CD4-positive, alpha-beta T cell treated with Interleukin-1 beta for 1 hour (primary cell): Measurements from ENCODE around the gene ARHGDIA.

Experiments
- DNase-seq, 2 donors: peaks; one replicate each; pipeline ENCODE4 v3.0.0-alpha.2; 2020 to 2022

The ARHGDIA gene

DNA sequence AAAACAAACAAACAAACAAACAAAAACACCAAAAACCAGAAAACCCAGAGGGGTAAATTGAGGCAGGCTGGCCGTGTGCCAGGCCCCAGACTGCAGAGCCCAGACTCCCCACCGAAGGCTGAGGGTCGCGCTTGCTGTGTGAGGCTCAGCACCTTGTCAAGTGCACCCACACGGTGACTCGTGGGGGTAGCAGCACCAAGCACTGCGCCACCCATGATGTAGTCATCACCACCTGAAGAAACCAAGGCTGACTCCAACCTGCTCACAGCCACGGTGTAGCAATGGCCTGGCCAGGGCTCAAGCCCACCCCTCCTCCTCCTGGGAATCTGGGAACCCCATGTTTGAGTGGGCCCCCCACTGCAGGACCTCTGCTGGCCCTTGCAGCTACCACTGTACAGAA lies 50.0 kb downstream of the ARHGDIA start:
- DNase-seq: no peak

DNA sequence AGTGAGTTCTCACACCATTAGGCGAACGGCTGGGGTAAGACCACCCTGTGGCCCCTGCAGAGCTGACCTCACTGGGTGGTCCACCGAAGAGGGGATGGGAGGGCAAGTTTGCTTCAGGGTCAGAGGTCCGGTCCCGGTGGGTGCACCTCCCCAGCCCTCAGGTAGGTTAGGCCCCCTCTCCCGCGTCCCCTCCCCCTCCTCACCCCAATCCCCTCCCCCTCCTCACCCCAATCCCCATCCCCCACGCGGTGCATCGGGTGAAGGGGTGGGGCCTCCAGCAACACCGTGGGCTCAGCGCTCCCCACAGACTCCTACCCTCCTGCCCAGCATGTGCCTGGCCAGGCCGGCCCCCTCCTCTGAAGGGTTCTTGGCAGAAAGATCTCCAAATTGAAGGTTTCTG lies 51.4 kb downstream of the ARHGDIA start:
- DNase-seq: no peak

DNA sequence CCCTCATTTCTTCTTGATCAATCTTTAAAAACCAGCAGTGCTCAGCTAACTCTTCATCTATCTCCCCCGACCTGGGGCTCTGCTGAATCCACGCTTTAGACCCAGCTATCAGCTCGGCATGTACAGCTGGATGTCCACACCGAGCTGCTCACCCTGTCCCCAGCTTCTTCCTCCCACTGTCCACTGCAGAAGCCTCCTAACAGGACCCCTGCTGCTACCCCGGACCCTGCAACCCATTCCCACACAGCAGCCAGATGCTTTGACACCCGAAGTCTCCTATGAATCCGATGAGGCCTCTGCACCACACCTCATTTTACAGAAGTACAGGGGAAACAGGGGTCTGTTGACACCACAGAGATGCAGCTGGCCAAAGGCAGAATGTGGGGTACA lies 53.4 kb downstream of the ARHGDIA start:
- no peak for DNase-seq
